ENCODE data around the gene LDLR. TPM values are rescaled to one million over a fixed set of nuclear protein-coding genes. Genes with fewer than 3 reads are reported as not detected.

The LDLR gene
- total RNA-seq, 6 donors from 2014 or later, result 204 to 493 (median 234) TPM

DNA sequence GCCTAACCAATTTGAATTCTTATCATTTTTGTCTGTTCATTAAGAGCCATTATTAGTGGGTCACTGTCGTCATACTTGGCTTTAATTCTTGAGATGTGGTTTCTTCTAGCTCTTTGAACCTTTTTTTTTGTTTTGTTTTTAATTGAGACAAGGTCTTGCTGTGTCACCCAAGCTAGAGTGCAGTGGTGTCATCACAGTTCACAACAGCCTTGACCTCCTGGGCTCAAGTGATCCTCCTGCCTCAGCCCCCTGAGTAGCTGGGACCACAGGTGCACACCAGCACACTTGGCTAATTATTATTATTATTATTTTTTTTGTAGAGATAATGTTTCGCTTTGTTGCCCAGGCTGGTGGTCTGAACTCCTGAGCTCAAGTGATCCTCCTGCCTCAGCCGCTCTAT lies 25.8 kb upstream of the LDLR start:
- 78 to 88% methylated on average over 3 of the region's 3 CpGs for WGBS, 2 donors

DNA sequence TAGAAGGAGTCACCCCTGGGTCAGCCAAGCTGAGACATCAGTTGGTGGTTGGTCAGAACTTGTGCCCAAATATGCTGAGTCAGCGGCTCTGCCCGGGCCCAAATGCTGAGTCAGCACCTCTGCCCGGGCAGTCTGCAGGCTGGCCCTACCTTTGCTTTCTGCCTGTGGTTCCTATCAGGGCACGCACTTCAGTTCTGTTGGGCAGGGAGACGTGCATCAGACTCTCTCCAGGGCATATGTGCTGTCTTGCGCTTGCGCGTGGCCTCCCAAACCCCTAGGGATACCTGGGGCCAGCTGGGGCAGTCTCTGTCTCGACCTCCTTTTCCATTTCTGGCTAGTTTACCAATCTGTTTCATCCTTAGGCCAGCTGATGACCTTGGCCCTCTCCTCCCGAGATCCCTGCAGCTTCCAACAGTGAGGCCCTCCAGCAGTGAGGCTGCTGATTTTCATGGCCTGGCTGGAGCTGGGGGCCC lies 24.4 kb upstream of the LDLR start:
- peaks cover 0 to 33% (median 13%) of the 10 kb centered on the region in 4 donors for H3K36me3 ChIP-seq
- H3K4me3 ChIP-seq, result no peak overlapping the region
- no peak for ATAC-seq (ENCODE audit: low FRiP score in 2 of 2)
- WGBS, 2 donors, result 82 to 87% methylated on average over 6 to 10 of the region's 10 CpGs
- no peaks in the 10 kb centered on the region for H3K27me3 ChIP-seq
- no peak for DNase-seq
- peaks cover 0 to 5% (median 0%) of the 10 kb centered on the region in 4 donors for H3K4me1 ChIP-seq
- H3K27ac ChIP-seq, result no peak overlapping the region
- TF ChIP-seq POLR2AphosphoS5 (IDR thresholded peaks at IDR 0.05) (no peak), POLR2A (IDR thresholded peaks at IDR 0.05) (no peak), EP300 (IDR thresholded peaks at IDR 0.05) (no peak)
- TF ChIP-seq, protein P1, sequence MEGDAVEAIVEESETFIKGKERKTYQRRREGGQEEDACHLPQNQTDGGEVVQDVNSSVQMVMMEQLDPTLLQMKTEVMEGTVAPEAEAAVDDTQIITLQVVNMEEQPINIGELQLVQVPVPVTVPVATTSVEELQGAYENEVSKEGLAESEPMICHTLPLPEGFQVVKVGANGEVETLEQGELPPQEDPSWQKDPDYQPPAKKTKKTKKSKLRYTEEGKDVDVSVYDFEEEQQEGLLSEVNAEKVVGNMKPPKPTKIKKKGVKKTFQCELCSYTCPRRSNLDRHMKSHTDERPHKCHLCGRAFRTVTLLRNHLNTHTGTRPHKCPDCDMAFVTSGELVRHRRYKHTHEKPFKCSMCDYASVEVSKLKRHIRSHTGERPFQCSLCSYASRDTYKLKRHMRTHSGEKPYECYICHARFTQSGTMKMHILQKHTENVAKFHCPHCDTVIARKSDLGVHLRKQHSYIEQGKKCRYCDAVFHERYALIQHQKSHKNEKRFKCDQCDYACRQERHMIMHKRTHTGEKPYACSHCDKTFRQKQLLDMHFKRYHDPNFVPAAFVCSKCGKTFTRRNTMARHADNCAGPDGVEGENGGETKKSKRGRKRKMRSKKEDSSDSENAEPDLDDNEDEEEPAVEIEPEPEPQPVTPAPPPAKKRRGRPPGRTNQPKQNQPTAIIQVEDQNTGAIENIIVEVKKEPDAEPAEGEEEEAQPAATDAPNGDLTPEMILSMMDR (IDR thresholded peaks at IDR 0.05), result no peak
- no peaks in the 10 kb centered on the region for H3K9me3 ChIP-seq

More for the DNA sequence above, 25.8 kb upstream of the LDLR start:
- DNase-seq (no peak), ATAC-seq (ENCODE audit: low FRiP score in 2 of 2) (no peak)
- no peaks in the 10 kb centered on the region for H3K4me1 ChIP-seq
- TF ChIP-seq POLR2A (IDR thresholded peaks at IDR 0.05) (no peak), POLR2AphosphoS5 (IDR thresholded peaks at IDR 0.05) (no peak), EP300 (IDR thresholded peaks at IDR 0.05) (no peak)
- TF ChIP-seq, protein P1 (IDR thresholded peaks at IDR 0.05), result no peak
- H3K4me3 ChIP-seq, result no peak overlapping the region
- H3K27me3 ChIP-seq, result no peaks in the 10 kb centered on the region
- H3K36me3 ChIP-seq, result peaks cover 0 to 46% (median 22%) of the 10 kb centered on the region in 4 donors
- H3K9me3 ChIP-seq, result no peaks in the 10 kb centered on the region
- peak overlapping the region in 1 of 4 donors; percentile 13 for H3K27ac ChIP-seq

DNA sequence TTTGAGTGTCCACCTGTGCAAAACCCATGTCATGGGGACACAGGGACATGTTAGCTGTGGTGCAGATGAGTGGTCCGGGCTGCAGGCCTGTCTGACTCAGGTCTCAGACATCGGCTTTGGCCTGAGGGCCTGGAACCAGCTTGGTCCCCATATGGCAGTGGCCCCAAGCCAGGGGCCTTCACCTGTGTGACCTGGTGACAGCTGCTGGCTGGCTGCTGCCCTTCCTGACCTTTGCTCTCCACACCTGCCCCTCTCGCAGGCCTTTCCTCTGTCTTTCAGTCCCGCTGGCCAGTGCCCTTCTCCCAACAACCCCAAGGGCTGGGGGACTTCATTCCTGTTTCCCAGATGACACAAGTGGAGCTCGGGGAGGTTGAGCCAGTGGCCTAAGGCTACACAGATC lies 22.9 kb upstream of the LDLR start:
- TF ChIP-seq EP300 (IDR thresholded peaks at IDR 0.05) (no peak), POLR2A (IDR thresholded peaks at IDR 0.05) (no peak), POLR2AphosphoS5 (IDR thresholded peaks at IDR 0.05) (no peak)
- TF ChIP-seq, protein P1 (IDR thresholded peaks at IDR 0.05), result no peak
- Histone ChIP-seq H3K36me3 (peaks cover 0 to 23% (median 5%) of the 10 kb centered on the region in 4 donors), H3K4me3 (no peak overlapping the region), H3K4me1 (peaks cover 0 to 7% (median 0%) of the 10 kb centered on the region in 4 donors), H3K27me3 (no peaks in the 10 kb centered on the region), H3K27ac (no peak overlapping the region), H3K9me3 (no peaks in the 10 kb centered on the region)
- WGBS, 2 donors, result 90 to 100% methylated on average over 5 of the region's 5 CpGs
- ATAC-seq (ENCODE audit: low FRiP score in 2 of 2) (no peak), DNase-seq (no peak)

DNA sequence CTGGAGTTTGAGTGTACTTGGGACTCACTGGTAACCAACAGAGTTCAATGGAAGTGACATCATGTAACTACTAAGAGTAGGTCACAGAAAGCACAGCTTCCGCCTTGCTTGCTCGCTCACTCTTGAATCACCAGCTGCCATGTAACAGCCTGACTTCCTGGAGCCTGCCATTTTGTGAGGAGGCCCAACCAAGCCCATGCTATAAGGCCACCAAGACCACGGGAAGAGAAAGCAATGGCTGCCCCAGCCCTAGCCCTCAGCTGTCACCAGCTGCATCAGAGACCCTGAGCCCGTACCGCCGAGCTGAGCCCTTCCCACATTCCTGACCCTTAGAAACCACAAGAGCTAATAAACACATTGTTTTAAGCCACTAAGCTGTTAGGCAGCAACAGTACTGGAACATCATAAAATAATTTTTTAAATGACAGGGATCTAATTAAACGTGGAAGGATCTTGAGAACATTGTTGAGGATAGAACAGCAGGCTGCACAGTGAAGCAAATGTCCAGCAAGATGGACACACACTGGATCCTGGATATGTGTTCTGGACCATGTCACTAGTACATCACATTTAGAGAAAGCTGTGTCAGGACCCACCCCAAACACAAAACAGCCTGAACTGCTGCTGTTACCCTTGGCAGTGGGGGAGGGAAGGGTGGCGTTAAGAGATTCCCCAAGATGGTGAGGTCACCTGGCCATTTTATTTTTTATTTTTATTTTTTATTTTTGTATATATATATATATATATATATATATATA lies 21.7 kb upstream of the LDLR start:
- H3K36me3 ChIP-seq, result peaks cover 0 to 16% (median 3%) of the 10 kb centered on the region in 4 donors
- TF ChIP-seq POLR2A (IDR thresholded peaks at IDR 0.05) (no peak), EP300 (IDR thresholded peaks at IDR 0.05) (no peak), POLR2AphosphoS5 (IDR thresholded peaks at IDR 0.05) (no peak)
- TF ChIP-seq, protein P1 (IDR thresholded peaks at IDR 0.05), result no peak
- ATAC-seq (ENCODE audit: low FRiP score in 2 of 2), result no peak
- no peaks in the 10 kb centered on the region for H3K9me3 ChIP-seq
- no peak overlapping the region for H3K4me3 ChIP-seq
- 91 to 95% methylated on average over 8 of the region's 8 CpGs for WGBS, 2 donors
- no peak for DNase-seq
- H3K4me1 ChIP-seq, result peaks cover 0 to 7% (median 0%) of the 10 kb centered on the region in 4 donors
- H3K27me3 ChIP-seq, result no peaks in the 10 kb centered on the region
- H3K27ac ChIP-seq, result no peak overlapping the region

Data from upper lobe of left lung (tissue), 6 donors.